Raji (cell line): ENCODE measurements around the gene HS3ST5.

Source experiments
- POLR2A ChIP-seq: IDR thresholded peaks from 2 replicates; pipeline ENCODE4 v1.6.1; 2011; ENCODE audit warnings: low read depth, low read length, control low read depth; ENCODE audit not compliant: insufficient read depth

Gene HS3ST5

GRCh38 chr6:114288701-114289495, 53.9 kb downstream of the HS3ST5 start:
- no peak for TF ChIP-seq POLR2A

DNA sequence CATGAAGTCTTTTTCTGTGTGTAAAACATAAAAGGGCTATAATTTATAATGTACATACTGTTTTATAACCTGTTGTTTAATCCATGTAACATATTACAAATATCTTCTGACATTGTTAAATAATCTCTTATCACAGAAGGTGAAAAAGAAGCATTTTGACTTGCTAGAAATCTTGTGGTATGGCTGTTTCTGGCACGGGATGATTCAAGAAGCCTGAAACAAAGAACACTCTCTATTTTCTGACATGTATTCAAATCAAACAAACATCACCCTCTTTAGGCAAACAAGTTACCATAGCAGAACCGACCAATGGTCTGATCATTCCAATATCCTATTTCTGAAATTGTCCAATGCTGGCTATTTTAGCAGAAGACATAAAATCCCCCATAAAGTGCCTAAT, 55.4 kb downstream of the HS3ST5 start:
- no peak for TF ChIP-seq POLR2A

DNA sequence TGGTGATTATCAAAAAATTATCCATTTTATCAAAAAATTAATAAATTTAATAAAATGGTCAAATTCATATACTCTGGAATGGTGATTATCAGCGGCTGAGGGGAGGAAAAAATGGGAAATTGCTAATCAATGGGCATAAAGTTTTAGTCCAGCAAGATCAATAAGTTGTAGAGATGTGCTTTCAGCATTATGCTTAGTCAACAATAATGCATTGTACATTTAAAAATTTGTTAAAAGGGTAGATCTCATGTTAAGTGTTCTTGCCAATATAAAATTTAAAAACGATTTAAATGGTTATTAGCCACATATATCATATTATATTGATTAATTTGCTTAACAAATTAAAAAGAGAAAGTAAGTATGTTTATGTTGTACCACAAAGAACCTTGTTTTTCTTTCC, 56.6 kb downstream of the HS3ST5 start:
- no peak for TF ChIP-seq POLR2A

- no peak for TF ChIP-seq POLR2A
Observed at GRCh38 chr6:114284281-114284680, 58.5 kb downstream of the HS3ST5 start.

DNA sequence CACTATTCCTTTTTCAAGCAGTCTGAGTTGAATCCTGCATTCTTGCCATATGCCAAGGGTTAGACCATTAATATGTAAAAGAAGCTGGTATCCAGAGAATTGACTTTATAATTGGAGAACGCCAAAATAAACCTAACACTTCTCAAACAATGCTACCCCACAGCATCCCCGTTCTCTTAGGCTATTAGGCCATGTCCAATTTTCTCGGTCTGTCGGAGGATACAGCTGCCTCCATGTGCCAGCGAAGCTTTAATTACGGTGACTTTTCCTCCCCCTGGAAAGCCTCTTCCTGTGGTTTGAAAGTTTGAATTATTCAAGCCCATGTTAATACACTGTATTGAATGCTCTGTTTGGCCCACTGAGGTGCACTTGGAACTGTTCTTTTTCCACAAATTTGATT, 60.5 kb downstream of the HS3ST5 start:
- TF ChIP-seq POLR2A, result no peak

DNA sequence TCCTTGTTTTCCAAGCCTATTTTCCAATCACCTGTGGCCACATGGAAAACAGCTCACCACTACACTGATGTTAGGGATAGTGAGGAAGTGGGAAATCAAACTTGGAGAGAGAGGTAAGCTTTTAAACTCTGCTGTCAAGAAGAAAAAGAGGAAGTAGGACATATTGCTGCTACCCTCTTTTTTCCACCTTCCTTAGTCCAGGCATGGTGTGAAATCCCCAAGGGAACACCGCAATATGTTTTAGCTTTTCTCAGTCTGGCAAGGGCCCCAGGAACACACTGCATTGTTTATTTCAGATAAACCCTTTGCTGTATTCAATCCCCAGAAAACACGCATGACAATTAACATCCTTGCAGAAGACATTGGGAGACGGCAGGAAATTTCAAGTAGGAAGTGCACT, 61.3 kb downstream of the HS3ST5 start:
- TF ChIP-seq POLR2A, result no peak

DNA sequence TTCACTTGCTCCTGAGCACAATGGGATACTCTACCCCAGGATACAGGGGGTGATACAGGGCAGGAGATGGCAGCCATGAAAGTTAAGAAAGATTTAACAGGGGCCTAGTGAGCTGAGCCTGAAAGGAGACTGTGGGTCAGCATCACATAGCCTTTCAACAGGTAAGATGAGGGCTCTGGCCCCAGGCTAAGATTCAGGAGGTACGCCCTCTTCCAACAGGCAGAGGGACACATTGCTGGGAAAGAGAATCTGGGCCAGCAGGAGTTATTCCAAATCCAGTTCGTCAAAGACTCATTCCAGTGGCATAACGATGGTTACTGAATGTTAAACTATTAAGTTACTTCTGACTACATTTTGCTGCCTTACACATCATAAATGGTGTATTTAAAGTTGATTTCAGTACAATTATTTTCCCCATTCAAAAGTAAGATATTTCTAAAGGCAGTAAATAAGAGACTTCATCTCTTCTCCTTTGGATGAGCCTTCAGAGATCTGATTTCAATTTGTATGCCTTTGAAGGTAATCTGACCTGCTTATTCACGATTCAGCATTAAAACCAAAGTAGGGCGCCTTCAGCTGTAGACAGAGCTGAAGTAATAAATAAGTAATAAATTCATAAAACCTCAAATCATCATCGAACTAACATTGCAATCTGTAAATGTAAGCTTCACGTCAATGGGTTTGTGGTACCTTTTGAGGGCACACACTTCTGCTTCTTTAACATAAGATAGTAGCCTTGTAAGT, 62.4 kb downstream of the HS3ST5 start:
- TF ChIP-seq POLR2A, result no peak

GRCh38 chr6:114277220-114277619, 65.6 kb downstream of the HS3ST5 start:
- no peak for TF ChIP-seq POLR2A

- no peak for TF ChIP-seq POLR2A
Observed at GRCh38 chr6:114276783-114277182, 66.0 kb downstream of the HS3ST5 start.

- TF ChIP-seq POLR2A, result no peak
Observed at GRCh38 chr6:114274836-114275235, 68.0 kb downstream of the HS3ST5 start.

GRCh38 chr6:114272582-114272981, 70.2 kb downstream of the HS3ST5 start:
- no peak for TF ChIP-seq POLR2A

- no peak for TF ChIP-seq POLR2A
Observed at GRCh38 chr6:114271405-114271804, 71.4 kb downstream of the HS3ST5 start.

GRCh38 chr6:114267897-114268296, 74.9 kb downstream of the HS3ST5 start:
- TF ChIP-seq POLR2A, result no peak

- TF ChIP-seq POLR2A, result no peak
Observed at GRCh38 chr6:114260810-114261209, 82.0 kb downstream of the HS3ST5 start.

DNA sequence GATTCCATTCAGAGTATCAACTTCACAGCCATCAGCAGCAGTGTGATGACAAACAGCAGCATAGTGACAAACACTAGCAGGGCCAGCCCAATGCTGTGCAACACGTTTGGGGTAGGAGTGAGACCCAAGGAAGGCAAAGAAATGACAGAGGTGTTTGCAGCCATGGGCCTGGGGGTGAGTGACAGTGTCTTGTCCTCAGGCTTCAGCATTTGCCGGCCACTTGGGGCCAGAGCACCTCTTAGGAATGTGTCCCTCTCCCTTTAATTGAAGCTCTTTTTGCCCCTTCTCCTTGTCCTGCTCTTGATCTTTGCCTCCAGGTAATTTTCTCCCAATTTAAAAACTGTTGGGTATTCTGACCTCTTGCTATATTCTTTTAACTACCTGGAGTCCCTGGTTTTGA, 84.4 kb downstream of the HS3ST5 start:
- no peak for TF ChIP-seq POLR2A

- no peak for TF ChIP-seq POLR2A
Observed at GRCh38 chr6:114253431-114253830, 89.4 kb downstream of the HS3ST5 start.

GRCh38 chr6:114249522-114249921, 93.3 kb downstream of the HS3ST5 start:
- TF ChIP-seq POLR2A, result no peak

- TF ChIP-seq POLR2A, result no peak
Observed at GRCh38 chr6:114247101-114247500, 95.7 kb downstream of the HS3ST5 start.
